SK-N-MC (cell line): ENCODE data around the gene RHOH.

ENCODE experiments used
- EZH2 ChIP-seq: fragments of 200-600 bp; sonication (generic); IDR thresholded peaks from one replicate; pipeline ENCODE4 v1.6.1; 2017; ENCODE audit warnings: antibody characterized with exemption
- POLR2AphosphoS5 ChIP-seq: IDR thresholded peaks from 2 replicates; pipeline ENCODE4 v1.6.1; 2012; ENCODE audit warnings: mild to moderate bottlenecking, low read depth, low read length, borderline replicate concordance

DNA sequence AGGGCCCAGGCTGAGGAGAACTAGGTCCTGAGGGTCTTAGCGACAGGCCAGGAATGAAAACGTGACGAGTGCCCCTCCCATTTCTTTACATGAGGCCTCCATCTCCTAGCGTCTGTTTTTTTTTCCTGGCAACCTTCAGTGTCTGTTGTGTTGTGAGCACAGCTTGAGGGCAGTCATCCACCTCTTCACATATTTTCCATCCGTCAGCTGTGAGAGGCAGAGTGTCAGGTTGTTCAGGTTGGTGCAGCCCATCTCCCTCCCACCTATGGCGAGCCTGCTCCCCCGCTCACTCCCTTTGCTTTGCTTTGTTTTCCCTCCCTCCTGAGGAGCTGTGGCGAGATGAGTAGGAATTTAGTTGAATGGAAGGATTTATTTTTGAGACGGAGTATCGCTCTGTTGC, 86.6 kb downstream of the RHOH start:
- TF ChIP-seq EZH2 (no peak), POLR2AphosphoS5 (no peak)
